Measurements from ENCODE around the gene FAM89A. TPM values are rescaled to one million over a fixed set of nuclear protein-coding genes. Genes with fewer than 3 reads are reported as not detected.

The FAM89A gene
- total and polyA plus RNA-seq, 9 of the 15 experiments (the other 6 are each of a cell fraction or from before 2014, with no cell fraction given): 8.7 to 66.2 (median 43.3) TPM

- TF ChIP-seq RBM34 (IDR thresholded peaks at IDR 0.05; ENCODE audit: borderline replicate concordance, insufficient read depth, low read length) (no peak), SAFB (IDR thresholded peaks at IDR 0.05; ENCODE audit: borderline replicate concordance, low read depth, low read length) (no peak), NFIX (CRISPR knock-in tag; IDR thresholded peaks at IDR 0.05; ENCODE audit: low read depth) (peak; percentile 58), ZNF12 (CRISPR knock-in tag; IDR thresholded peaks at IDR 0.05) (no peak), CTBP1 (IDR thresholded peaks at IDR 0.05; ENCODE audit: borderline replicate concordance) (no peak), ZNF217 (CRISPR knock-in tag; IDR thresholded peaks at IDR 0.05) (no peak), PHTF2 (CRISPR knock-in tag; IDR thresholded peaks at IDR 0.05) (no peak), THRB (CRISPR knock-in tag; conservative IDR thresholded peaks at IDR 0.05) (0 out of 2 replicates have a peak, but pooled peaks have one; percentile 14), ZNF583 (CRISPR knock-in tag; IDR thresholded peaks at IDR 0.05) (peak; percentile 97), TEAD2 (tag; IDR thresholded peaks at IDR 0.05) (peak; percentile 76; the same call in 1 of the 2 replicates), DDX20 (tag; IDR thresholded peaks at IDR 0.05; ENCODE audit: low read depth) (peak; percentile 93)
- TF ChIP-seq, protein P1, sequence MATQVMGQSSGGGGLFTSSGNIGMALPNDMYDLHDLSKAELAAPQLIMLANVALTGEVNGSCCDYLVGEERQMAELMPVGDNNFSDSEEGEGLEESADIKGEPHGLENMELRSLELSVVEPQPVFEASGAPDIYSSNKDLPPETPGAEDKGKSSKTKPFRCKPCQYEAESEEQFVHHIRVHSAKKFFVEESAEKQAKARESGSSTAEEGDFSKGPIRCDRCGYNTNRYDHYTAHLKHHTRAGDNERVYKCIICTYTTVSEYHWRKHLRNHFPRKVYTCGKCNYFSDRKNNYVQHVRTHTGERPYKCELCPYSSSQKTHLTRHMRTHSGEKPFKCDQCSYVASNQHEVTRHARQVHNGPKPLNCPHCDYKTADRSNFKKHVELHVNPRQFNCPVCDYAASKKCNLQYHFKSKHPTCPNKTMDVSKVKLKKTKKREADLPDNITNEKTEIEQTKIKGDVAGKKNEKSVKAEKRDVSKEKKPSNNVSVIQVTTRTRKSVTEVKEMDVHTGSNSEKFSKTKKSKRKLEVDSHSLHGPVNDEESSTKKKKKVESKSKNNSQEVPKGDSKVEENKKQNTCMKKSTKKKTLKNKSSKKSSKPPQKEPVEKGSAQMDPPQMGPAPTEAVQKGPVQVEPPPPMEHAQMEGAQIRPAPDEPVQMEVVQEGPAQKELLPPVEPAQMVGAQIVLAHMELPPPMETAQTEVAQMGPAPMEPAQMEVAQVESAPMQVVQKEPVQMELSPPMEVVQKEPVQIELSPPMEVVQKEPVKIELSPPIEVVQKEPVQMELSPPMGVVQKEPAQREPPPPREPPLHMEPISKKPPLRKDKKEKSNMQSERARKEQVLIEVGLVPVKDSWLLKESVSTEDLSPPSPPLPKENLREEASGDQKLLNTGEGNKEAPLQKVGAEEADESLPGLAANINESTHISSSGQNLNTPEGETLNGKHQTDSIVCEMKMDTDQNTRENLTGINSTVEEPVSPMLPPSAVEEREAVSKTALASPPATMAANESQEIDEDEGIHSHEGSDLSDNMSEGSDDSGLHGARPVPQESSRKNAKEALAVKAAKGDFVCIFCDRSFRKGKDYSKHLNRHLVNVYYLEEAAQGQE (IDR thresholded peaks at IDR 0.05; ENCODE audit: borderline replicate concordance): no peak
- TF ChIP-seq, protein P1 (CRISPR knock-in tag; IDR thresholded peaks at IDR 0.05; ENCODE audit: low read depth): peak; percentile 73
- TF ChIP-seq, protein P2, sequence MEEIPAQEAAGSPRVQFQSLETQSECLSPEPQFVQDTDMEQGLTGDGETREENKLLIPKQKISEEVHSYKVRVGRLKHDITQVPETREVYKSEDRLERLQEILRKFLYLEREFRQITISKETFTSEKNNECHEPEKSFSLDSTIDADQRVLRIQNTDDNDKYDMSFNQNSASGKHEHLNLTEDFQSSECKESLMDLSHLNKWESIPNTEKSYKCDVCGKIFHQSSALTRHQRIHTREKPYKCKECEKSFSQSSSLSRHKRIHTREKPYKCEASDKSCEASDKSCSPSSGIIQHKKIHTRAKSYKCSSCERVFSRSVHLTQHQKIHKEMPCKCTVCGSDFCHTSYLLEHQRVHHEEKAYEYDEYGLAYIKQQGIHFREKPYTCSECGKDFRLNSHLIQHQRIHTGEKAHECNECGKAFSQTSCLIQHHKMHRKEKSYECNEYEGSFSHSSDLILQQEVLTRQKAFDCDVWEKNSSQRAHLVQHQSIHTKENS (CRISPR knock-in tag; IDR thresholded peaks at IDR 0.05): no peak
These were observed 32.5 kb upstream of the FAM89A start (continued) for GRCh38 chr1:231072502-231073094.

All from K562 (cell line).